Mesenchymal stem cell (in vitro differentiated cells and primary cell): Measurements from ENCODE around the gene RAB40C.

Source experiments
- DNase-seq: peaks from one replicate; pipeline ENCODE4 v3.0.0-alpha.2; 2013
- H2AFZ ChIP-seq: one replicate; pipeline ENCODE4 v1.6.1; 2013; ENCODE audit warnings: low read depth, mild to moderate bottlenecking, control low read depth, inconsistent platforms, low read length, moderate library complexity
- H2AK5ac ChIP-seq: 2 replicates; pipeline ENCODE4 v1.6.1; 2013; ENCODE audit warnings: low read length, moderate library complexity, mild to moderate bottlenecking, inconsistent platforms; ENCODE audit not compliant: severe bottlenecking
- H2BK120ac ChIP-seq: one replicate; pipeline ENCODE4 v1.6.1; 2013; ENCODE audit warnings: low read depth, mild to moderate bottlenecking, inconsistent platforms, low read length, moderate library complexity
- H2BK12ac ChIP-seq, 2 experiments: one replicate each; pipeline ENCODE4 v1.6.1; 2013; ENCODE audit warnings: inconsistent platforms in 2 of 2, low read length in 2 of 2, mild to moderate bottlenecking in 2 of 2, moderate library complexity in 2 of 2, control low read depth in 1 of 2
- H2BK15ac ChIP-seq: one replicate; pipeline ENCODE4 v1.6.1; 2013; ENCODE audit warnings: mild to moderate bottlenecking, low read depth, inconsistent platforms; ENCODE audit not compliant: poor library complexity, severe bottlenecking
- H2BK5ac ChIP-seq: 2 replicates; pipeline ENCODE4 v1.6.1; 2013; ENCODE audit warnings: low read depth, mild to moderate bottlenecking, low read length, control low read depth, inconsistent platforms; ENCODE audit not compliant: poor library complexity, severe bottlenecking
- H3K14ac ChIP-seq, 2 experiments: one replicate each; pipeline ENCODE4 v1.6.1; 2013; ENCODE audit warnings: inconsistent platforms in 2 of 2, low read length in 2 of 2, control low read depth in 1 of 2, mild to moderate bottlenecking in 1 of 2, moderate library complexity in 1 of 2
- H3K18ac ChIP-seq, 2 experiments: one replicate each; pipeline ENCODE4 v1.6.1; 2013; ENCODE audit warnings: inconsistent platforms in 2 of 2, low read length in 2 of 2, control low read depth in 1 of 2, low read depth in 1 of 2, mild to moderate bottlenecking in 1 of 2
- H3K23ac ChIP-seq, 2 experiments: one replicate each; pipeline ENCODE4 v1.6.1; 2013; ENCODE audit warnings: inconsistent platforms in 2 of 2, low read length in 2 of 2, mild to moderate bottlenecking in 2 of 2, moderate library complexity in 2 of 2, control low read depth in 1 of 2
- H3K27ac ChIP-seq: 2 replicates; pipeline ENCODE4 v1.5.1; 2013; ENCODE audit warnings: mild to moderate bottlenecking, moderate library complexity, low read length, control low read depth, inconsistent platforms; ENCODE audit not compliant: poor library complexity, severe bottlenecking
- H3K27me3 ChIP-seq, 2 experiments: 2 replicates each; pipeline versions ENCODE4 v1.6.1 to v1.7.0; 2013; ENCODE audit warnings: low read length in 2 of 2, mild to moderate bottlenecking in 2 of 2, moderate library complexity in 2 of 2, control low read depth in 1 of 2, inconsistent platforms in 1 of 2; ENCODE audit not compliant: control insufficient read depth in 1 of 2, insufficient read depth in 1 of 2
- H3K36me3 ChIP-seq, 2 experiments: 2 replicates each; pipeline versions ENCODE4 v1.6.1 to v1.7.0; 2013; ENCODE audit warnings: low read length in 2 of 2, control low read depth in 1 of 2, inconsistent platforms in 1 of 2, low read depth in 1 of 2, mild to moderate bottlenecking in 1 of 2; ENCODE audit not compliant: insufficient read depth in 2 of 2, control insufficient read depth in 1 of 2
- H3K4ac ChIP-seq, 2 experiments: one replicate each; pipeline ENCODE4 v1.6.1; 2013; ENCODE audit warnings: inconsistent platforms in 2 of 2, low read length in 2 of 2, mild to moderate bottlenecking in 2 of 2, moderate library complexity in 2 of 2, control low read depth in 1 of 2, low read depth in 1 of 2
- H3K4me1 ChIP-seq: 2 replicates; pipeline ENCODE4 v1.6.1; 2013; ENCODE audit warnings: low read depth, low read length, control low read depth; ENCODE audit not compliant: control insufficient read depth, insufficient read depth
- H3K4me2 ChIP-seq: 2 replicates; pipeline ENCODE4 v1.6.1; 2013; ENCODE audit warnings: low read length, mild to moderate bottlenecking, inconsistent platforms; ENCODE audit not compliant: poor library complexity, severe bottlenecking
- H3K4me3 ChIP-seq, 2 experiments: 2 replicates each; pipeline versions ENCODE4 v1.5.1 to v1.7.0; 2013; ENCODE audit warnings: low read length in 2 of 2, mild to moderate bottlenecking in 2 of 2, control low read depth in 1 of 2, low read depth in 1 of 2; ENCODE audit not compliant: insufficient read depth in 1 of 2
- H3K79me1 ChIP-seq: replicated peaks from 2 replicates; pipeline ENCODE4 v1.6.1; 2013; ENCODE audit warnings: mild to moderate bottlenecking, control low read depth, low read length, inconsistent platforms; ENCODE audit not compliant: poor library complexity, severe bottlenecking
- H3K9ac ChIP-seq: 2 replicates; pipeline ENCODE4 v1.7.0; 2013; ENCODE audit warnings: mild to moderate bottlenecking, low read length, moderate library complexity
- H3K9me3 ChIP-seq: 2 replicates; pipeline ENCODE4 v1.7.0; 2013; ENCODE audit warnings: mild to moderate bottlenecking, low read length; ENCODE audit not compliant: control insufficient read depth
- H4K8ac ChIP-seq: one replicate; pipeline ENCODE4 v1.6.1; 2013; ENCODE audit warnings: inconsistent platforms, mild to moderate bottlenecking, low read length, moderate library complexity
- H4K91ac ChIP-seq: one replicate; pipeline ENCODE4 v1.6.1; 2013; ENCODE audit warnings: mild to moderate bottlenecking, low read length, inconsistent platforms
- WGBS: methylation state at CpG from one replicate; pipeline ENCODE4 v1.1.7; 2013; ENCODE audit warnings: mixed read lengths; 5-methylcytosine and 5-hydroxymethylcytosine counted together

Gene RAB40C

GRCh38 chr16:629833-630248, 40.0 kb downstream of the RAB40C start:
- Histone ChIP-seq H2AFZ (peak overlapping the region; percentile 2), H3K4me2 (no peak overlapping the region), H2BK120ac (peak overlapping the region; percentile 27), H3K9ac (peak overlapping the region; percentile 38), H3K36me3 (peaks cover 8 to 72% of the 10 kb centered on the region in 2 experiments), H3K4me1 (peaks cover 63% of the 10 kb centered on the region), H3K27ac (no peak overlapping the region), H3K4ac (peak overlapping the region; percentile 53 to 94), H2BK12ac (peak overlapping the region; percentile 29 to 92), H3K23ac (no peak overlapping the region), H3K18ac (peak overlapping the region; percentile 87 to 91), H2BK5ac (no peak overlapping the region), H3K27me3 (no peaks in the 10 kb centered on the region), H2BK15ac (peak overlapping the region; percentile 33), H4K91ac (peak overlapping the region; percentile 95), H3K14ac (peak overlapping the region in 1 of 2 experiments; percentile 86), H4K8ac (peak overlapping the region; percentile 90), H2AK5ac (peak overlapping the region; percentile 49), H3K9me3 (no peaks in the 10 kb centered on the region), H3K79me1 (peaks cover 14% of the 10 kb centered on the region), H3K4me3 (no peak overlapping the region)
- DNase-seq: no peak
- WGBS: 22% methylated on average over 11 of the region's 11 CpGs

- Histone ChIP-seq H4K91ac (peak overlapping the region; percentile 95), H3K4me2 (no peak overlapping the region), H3K27me3 (no peaks in the 10 kb centered on the region), H4K8ac (peak overlapping the region; percentile 90), H3K79me1 (peaks cover 14% of the 10 kb centered on the region), H2AK5ac (peak overlapping the region; percentile 49), H2AFZ (peak overlapping the region; percentile 2), H3K18ac (peak overlapping the region; percentile 76 to 87), H3K4me3 (peak overlapping the region in 1 of 2 experiments; percentile 26), H3K4me1 (peaks cover 63% of the 10 kb centered on the region), H2BK5ac (no peak overlapping the region), H3K4ac (peak overlapping the region; percentile 84 to 94), H3K27ac (no peak overlapping the region), H3K14ac (peak overlapping the region in 1 of 2 experiments; percentile 86), H2BK15ac (peak overlapping the region; percentile 55), H3K36me3 (peaks cover 8 to 69% of the 10 kb centered on the region in 2 experiments), H3K9me3 (no peaks in the 10 kb centered on the region), H2BK120ac (peak overlapping the region; percentile 27), H3K23ac (no peak overlapping the region), H2BK12ac (peak overlapping the region; percentile 92 to 96), H3K9ac (peak overlapping the region; percentile 38)
- no peak for DNase-seq
- WGBS: 49% methylated on average over 28 of the region's 29 CpGs
Observed at GRCh38 chr16:630249-630814, 40.5 kb downstream of the RAB40C start.

GRCh38 chr16:630815-631405, 41.0 kb downstream of the RAB40C start, which contains the start of gene WFIKKN1:
Gene WFIKKN1 (plus strand): TSS chr16:630985. CDS start chr16:631254, 269 bp downstream.
- Histone ChIP-seq H3K18ac (peak within 1 kb of the TSS; percentile 76 to 87), H3K27me3 (no peaks in the 10 kb centered on the region), H3K4ac (peak within 1 kb of the TSS; percentile 84 to 94), H3K9ac (peak within 1 kb of the TSS; percentile 38), H3K79me1 (peaks cover 19% of the 10 kb centered on the region), H3K14ac (peak within 1 kb of the TSS in 1 of 2 experiments; percentile 86), H3K4me3 (peak within 1 kb of the TSS in 1 of 2 experiments; percentile 26), H3K27ac (no peak within 1 kb of the TSS), H2BK15ac (peak within 1 kb of the TSS; percentile 55), H4K91ac (peak within 1 kb of the TSS; percentile 95), H2AFZ (peak within 1 kb of the TSS; percentile 2), H2BK120ac (peak within 1 kb of the TSS; percentile 27), H3K4me2 (peak within 1 kb of the TSS; percentile 10), H2BK12ac (peak within 1 kb of the TSS; percentile 92 to 96), H4K8ac (peak within 1 kb of the TSS; percentile 90), H3K23ac (no peak within 1 kb of the TSS), H3K4me1 (peaks cover 64% of the 10 kb centered on the region), H3K36me3 (peaks cover 8 to 63% of the 10 kb centered on the region in 2 experiments), H2BK5ac (no peak within 1 kb of the TSS), H2AK5ac (peak within 1 kb of the TSS; percentile 49), H3K9me3 (no peaks in the 10 kb centered on the region)
- DNase-seq: no peak
- WGBS: 9% methylated on average over 23 of the region's 23 CpGs

- H3K36me3 ChIP-seq: peaks cover 8 to 57% of the 10 kb centered on the region in 2 experiments
- no peak overlapping the region for H3K9ac ChIP-seq
- H2AK5ac ChIP-seq: no peak overlapping the region
- H3K4me1 ChIP-seq: peaks cover 58% of the 10 kb centered on the region
- H2BK5ac ChIP-seq: no peak overlapping the region
- no peak overlapping the region for H3K14ac ChIP-seq
- WGBS: 73% methylated on average over 8 of the region's 9 CpGs
- H3K27ac ChIP-seq: no peak overlapping the region
- no peak overlapping the region for H3K4ac ChIP-seq
- H3K79me1 ChIP-seq: peaks cover 19% of the 10 kb centered on the region
- H4K91ac ChIP-seq: peak overlapping the region; percentile 73
- H3K18ac ChIP-seq: no peak overlapping the region
- no peak overlapping the region for H3K4me2 ChIP-seq
- H3K9me3 ChIP-seq: no peaks in the 10 kb centered on the region
- no peaks in the 10 kb centered on the region for H3K27me3 ChIP-seq
- no peak overlapping the region for H2BK12ac ChIP-seq
- H3K23ac ChIP-seq: no peak overlapping the region
- no peak overlapping the region for H2BK120ac ChIP-seq
- H2AFZ ChIP-seq: no peak overlapping the region
- no peak overlapping the region for H3K4me3 ChIP-seq
- DNase-seq: no peak
- no peak overlapping the region for H2BK15ac ChIP-seq
- H4K8ac ChIP-seq: no peak overlapping the region
Observed at GRCh38 chr16:631808-632358, 42.0 kb downstream of the RAB40C start.
